Measurements from ENCODE around the gene PDGFB.

The PDGFB gene

DNA sequence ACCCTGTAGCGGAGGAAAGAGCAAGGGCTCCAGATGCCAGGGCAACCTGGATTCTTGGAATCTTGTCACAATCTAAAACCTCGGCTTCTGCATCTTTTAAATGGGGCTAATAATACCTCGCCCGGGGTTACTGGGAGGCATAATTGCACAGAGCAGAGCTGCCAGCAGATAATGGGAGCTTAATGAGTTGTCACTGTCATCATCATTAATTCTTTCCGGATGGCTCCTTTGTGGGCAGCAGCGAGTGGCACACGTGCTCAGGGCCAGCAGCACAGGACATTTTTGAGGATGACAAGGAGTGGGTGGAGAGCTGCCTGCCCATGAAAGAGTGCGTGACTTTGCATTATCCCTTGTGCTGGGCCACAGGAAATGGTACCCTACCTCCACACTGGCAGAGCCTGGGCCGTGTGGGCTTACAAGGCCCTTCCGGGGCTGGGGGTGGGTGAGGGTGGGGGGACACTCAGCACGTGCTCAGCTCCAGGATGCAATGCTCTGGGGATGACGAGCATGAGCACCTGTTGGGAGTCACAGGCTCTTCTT is 5.7 kb downstream of the PDGFB start:
- DNase-seq, result no peak

DNA sequence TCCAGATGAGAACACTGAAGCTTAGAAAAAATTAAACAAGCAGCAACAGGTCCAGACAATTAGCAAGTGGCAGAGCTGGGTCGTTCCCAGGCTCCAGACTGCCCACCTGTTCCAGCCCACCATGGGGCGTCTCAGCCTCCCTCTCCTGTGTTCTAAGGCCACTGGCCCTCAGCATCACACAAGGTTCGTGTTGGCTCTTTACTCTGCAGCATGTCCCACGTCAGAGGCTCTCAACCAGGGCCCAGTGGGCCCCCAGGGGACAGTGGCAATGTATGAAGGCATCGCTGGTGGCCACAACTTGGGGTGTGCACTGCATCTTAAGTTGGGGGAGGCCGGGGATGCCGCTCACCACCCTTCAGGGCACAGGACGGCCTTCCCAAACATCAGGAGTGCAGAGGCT is 6.2 kb downstream of the PDGFB start:
- no peak for DNase-seq

DNA sequence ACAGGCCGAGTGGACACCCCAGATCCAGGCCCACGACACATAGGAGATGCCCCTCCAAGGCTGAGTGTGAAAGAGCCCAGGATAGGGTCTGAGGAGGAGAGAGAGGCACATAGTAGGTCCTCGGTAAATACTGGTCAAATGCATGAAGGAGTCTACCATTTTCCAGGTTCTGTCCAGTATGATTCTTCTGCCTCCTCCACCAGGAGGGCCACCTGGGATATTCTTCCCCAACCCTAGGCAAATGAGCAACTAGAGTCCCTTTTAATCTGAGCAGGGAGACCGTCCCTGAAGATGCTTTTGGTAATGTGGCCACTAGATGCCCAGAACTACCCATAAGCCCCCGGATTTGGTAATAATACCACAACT is 6.7 kb downstream of the PDGFB start:
- no peak for DNase-seq

DNA sequence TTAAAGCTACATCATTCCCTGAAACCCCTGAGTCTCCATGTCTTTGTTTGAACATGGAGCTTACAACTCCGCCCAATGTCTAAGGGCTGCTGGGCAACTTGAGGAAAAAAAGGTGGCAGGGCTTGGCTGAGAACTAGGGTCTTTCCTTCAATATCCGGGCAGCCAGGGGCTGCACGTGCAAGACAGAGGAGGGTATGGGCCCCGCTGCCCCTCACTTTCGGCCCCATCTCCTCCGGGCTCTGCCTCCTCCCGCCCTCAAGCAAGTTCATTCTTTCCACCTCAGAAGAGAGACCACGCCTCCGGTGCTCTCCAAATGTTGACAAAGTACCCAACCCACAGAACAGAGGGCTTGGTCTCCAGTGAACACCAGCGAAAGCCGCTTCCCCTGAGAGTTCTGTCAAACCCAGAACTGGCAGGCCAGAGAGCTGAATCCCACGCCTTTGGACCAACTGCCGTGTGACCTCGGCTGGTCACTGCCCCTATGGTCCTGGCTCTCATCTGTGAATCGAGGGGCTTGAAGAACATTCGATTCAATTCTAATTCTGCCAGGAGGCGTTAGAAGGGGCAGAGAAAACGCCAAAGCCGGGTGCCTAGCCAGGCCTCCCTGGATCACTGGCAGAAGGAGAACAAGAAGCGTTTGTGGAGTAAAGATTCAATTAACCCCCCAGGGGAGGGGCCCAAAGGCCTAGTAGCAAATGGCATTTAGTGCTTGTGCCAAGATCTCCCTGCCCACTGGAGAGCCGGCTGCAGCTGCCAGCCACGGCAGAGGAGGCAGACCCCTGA is 7.3 kb downstream of the PDGFB start:
- no peak for DNase-seq

DNA sequence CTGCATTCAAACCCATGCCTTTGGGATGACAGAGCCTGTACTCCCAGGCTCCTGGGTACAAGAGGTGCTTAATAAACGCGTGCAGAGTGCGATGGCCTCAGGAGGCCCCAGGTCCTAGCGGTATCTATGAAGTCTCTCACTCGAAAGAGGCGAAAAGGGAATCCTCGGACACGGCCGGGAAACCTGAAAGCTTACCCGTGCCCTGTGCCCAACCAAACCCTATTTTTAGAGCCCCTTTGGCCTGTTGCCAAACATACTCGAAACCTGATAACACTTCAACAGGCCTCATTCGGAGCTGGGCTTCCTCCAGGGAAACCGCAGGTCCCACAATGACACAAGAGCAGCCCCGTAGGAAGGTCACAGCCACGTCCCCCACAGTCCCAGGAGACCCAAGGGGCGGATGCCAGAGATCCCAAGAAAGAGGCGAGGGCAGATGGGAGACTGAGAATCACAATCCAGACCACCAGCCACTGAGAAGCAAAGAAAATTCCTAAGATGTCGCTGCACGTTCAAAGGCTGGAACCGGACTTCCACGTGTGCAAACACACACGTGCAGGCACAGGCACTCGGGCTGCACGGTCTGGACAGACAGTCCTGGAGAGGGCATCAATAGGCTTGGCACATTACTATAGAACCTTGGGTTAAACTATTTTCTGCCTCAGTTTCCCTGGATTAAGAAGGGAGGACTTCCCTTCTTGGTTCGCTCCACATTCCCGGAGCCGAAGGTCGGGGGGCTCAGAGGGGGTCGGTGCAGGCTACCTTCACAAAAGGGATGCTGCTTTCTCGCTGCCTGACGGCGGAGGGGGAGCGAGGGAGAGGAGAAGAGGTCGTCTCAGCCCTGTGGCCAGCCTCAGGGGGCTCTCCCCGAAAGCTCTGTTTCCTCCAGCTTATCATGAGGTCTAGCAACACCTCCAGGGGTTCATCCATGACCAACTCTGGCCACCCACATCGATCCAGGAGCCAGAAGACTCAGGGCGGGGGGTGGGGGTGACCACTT is 8.2 kb downstream of the PDGFB start:
- no peak for DNase-seq

DNA sequence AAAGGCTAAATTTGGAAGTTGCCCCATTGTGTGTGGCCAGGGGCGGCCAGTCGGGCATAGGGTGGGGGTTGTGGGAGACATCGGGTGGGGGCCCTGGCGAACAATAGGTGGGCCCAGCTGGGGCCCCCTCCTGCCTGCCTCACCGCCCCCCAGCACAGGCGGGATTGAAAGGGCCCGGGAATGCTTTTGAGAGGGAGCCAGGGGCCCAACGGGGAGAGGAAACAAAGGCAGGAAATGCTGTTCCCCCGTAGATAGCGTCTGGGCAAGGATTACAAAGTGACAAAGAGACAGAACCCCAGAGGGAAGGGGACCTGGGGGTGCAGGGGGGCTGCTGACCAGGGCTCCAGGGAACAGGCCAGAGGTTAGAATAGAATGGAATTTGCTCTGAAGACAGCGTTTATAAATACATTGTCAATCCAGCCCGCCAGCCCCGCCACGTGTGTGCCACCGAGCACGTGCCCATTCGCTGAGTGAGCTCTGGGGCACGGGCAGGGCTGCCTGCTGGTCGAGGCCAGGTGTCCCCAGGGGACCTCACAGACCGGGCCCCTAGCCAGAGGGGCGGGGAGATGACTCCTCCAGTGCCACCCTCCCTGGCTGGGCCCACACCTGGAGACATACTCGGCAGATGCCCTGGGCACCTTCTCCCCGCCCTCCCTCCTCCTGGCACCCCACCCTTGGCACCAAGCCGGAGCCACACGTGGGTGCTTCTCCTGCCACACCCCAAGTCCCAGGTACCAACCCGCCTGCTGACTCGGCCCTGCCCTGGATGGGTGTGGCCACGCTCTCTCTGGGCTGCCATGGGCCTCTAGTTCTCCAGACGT is 9.7 kb downstream of the PDGFB start:
- no peak for DNase-seq

DNA sequence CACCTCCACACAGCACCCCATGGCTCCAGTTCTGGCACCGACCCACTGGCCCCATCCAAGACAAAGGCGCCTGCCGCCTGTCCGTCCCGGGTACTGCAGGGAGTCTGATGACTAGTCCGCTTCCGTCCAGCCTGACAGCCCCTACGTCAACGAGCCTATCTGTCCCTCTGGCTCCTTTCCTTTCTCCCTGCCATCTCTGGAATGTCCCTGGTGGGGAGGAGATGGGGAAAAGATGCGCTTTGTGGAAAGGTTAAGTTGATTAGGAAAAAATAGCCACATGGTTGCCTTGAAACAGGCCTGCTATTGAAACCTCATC is 10.4 kb downstream of the PDGFB start:
- no peak for DNase-seq

DNA sequence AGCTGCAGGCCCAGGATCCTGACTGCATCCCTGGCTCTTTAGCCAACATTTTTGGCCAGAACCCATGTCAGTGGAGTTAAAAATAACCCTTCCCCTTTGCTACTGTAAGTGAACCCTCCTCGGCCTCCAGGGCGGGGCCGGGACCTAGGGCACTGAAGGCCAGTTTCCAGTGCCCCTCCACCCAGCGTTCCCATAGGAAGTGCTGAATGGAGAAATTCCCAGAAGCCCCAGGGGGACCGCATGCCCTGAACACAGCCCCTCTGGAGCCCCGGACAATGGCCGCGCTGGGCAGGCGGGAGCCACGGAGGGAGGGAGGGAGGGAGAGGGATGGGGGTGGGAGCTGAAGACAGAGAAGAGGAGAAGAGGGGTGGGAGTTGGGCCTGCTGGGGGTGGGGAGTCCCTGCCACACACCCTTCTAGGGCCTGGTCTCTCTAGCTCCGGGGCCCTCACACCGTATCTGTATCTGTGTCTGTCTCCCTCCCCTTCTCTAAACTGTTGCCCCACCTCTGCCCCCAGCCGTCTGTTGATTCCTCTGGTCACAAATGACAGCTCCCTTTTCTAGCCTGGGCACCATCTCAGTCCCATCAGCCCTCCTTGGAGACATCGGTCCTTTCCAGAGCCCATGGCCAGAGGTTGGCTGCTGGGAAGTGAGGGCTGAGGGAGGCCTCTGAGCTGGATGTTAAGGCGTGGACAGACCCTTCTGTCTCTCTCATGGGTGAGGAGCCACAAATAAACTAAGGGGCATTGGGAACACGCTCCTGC is 10.9 kb downstream of the PDGFB start:
- no peak for DNase-seq

DNA sequence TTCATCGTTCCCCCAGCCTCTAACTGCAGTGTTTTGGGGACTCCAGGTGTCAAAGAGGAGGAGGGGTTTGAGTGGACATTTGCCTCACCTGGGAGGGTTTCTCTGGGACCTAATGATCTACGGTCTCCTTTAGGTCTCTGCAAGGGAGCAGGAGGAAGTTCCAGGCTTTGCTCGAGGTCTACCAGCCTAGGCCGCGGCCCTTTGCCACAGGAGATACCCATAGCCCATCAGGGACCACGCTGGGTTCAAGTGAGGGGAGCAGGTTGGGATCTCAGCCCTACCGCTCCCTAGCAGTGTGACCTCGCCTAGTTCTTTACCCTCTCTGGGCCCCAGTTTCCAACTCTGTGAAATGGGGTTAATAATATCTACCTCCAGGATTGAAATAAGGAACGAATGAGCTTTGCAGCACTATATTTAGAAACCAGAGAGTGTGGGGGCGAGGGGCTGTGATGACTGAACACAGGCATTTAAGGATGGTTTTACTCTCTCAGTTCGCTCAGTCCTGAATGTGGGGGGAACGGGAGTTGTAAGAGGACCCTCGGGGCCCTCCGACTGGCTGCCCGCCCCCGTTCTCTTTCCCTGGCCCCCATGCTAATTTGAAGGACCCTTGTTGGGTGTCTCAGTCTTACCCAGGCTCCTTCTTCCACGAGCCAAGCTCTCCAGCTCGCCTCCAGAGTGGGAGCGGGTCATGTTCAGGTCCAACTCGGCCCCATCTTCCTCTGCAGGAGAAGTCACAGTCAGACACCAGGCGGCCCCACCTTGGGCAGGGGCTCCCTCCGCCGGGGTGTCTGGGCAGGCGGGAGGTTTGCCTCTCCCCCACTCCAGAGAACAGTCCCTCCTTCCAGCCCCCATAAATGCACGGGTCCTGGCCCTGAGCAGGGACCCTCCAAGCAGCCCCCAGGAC is 11.7 kb downstream of the PDGFB start:
- no peak for DNase-seq

DNA sequence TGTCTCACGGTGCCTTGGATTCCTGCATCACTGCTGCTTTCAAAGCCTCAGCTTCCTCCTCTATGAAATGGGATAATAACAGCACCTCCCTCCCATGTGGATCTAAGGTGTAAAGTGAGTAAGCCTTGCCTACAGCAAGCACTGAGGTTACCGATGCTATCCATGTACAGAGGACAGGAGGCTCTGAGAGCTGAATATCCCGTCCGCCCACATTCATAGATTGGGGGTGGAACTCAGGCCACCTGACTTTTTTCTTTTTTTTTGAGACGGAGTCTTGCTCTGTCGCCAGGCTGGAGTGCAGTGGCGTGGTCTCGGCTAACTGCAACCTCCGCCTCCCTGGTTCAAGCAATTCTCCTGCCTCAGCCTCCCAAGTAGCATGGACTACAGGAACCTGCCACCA is 12.5 kb downstream of the PDGFB start:
- no peak for DNase-seq

DNA sequence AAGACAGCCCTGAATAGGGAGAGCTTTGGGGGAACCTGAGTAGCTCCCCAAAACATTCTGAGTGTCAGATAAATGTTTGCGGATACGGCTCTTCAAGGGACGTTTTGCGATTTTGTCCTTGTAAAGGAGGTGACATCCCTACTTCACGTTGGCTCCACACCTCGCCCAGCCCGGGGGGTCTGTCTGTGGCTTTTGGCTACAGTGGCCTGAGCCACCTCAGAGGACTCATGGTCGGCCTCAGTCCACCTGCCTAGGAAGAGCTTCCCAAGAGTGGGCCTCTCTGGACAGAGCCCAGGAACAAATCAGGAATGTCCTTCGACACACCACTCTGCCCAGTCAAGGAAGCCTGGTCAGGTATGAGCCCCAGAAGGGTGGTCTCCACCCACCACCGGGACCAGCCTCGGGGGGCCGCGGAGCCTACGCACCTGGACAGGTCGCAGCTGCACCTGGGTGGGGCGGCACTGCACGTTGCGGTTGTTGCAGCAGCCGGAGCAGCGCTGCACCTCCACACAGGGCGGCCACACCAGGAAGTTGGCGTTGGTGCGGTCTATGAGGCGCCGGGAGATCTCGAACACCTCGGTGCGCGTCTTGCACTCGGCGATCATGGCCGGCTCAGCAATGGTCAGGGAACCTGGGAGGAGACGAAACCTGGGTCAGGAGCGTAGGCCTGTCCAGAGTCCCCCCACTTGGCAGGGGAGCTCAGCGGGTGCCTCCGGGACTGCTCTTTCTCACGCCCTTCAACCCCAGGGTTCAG is 13.4 kb downstream of the PDGFB start:
- no peak for DNase-seq

DNA sequence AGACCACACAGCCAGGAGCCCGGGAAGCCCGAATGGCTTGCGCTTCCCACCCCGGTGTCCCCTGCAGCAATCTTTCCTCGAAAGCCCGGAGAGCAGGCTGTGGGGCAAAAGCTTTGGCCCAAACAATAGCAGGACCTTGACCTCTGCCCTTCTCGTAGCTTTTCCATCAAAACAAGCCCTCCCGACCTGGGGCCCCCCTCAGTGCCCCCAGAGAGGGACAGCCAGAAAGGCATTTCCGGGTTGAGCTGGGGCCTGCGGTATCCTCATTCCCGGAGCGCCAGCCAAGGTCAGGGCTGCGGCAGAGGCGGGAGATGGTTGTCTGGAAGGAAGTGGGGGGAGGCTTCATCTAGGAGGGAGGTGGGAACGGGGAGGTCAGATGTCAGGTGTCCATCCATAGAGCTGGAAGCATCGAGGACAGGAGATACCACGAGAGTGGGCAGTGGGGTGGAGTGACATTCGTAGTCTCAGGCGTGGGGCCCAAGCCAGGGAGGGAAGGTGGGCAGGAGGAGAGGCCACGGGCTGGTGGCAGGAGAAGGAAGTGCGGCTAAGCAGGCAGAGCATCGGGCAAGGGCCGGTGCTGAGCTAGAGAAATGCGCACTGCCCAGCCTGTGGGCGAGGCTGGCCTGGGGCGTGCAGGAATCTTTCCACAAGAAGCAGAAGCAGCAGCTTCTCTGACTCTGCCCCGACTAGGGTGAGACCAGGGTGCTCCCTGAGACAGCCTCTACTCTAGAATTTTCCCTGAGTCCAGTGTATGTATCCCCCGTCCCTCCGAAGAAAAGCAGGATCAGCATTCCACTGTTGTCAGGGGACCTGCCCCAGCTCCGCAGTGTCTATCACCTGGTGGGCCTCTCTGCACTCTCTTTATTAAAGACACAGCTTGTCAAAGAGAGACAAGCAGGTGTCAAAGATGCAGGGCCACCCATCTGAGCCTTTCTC is 14.3 kb downstream of the PDGFB start:
- DNase-seq, result no peak

DNA sequence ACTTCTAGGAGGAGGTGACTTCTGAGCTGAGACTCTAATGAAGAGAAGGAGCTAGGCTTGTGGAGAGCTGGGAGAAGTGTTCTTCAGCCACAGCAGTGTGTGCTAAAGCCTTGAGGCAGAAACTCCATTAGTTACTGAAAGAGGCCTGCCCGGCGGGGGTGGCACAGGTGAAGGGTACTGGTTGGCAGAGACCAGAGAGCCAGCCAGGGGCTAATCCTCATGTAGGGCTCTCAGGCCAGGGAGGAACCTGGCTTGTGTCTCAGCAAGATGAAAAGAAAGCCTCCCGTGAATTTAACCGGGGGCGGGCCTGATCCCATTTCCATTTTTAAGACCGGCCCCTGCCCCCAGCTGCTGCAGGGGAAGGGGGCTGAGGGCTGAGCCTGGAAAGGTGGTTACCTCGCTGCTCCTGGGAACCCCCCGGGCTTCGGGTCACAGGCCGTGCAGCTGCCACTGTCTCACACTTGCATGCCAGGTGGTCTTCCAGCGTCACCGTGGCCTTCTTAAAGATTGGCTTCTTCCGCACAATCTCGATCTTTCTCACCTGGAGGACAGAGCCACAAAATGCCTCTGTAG is 15.0 kb downstream of the PDGFB start:
- no peak for DNase-seq

DNA sequence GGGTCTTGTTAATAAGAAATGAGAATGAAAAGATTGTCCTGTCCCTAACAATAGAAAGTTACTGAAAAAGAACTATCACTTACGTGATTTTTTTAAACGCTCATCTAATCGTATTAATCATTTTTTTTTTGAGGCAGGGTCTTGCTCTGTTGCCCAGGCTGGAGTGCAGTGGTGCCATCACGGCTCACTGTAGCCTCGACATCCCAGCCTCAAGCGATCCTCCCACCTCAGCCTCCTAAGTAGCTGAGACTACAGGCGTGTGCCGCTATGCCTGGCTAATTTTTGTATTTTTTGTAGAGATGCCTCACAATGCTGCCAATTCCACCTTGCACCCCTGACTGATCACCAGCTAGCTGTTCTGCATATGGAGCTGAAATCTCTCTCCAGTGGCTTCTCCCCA is 15.7 kb downstream of the PDGFB start:
- DNase-seq, result no peak

DNA sequence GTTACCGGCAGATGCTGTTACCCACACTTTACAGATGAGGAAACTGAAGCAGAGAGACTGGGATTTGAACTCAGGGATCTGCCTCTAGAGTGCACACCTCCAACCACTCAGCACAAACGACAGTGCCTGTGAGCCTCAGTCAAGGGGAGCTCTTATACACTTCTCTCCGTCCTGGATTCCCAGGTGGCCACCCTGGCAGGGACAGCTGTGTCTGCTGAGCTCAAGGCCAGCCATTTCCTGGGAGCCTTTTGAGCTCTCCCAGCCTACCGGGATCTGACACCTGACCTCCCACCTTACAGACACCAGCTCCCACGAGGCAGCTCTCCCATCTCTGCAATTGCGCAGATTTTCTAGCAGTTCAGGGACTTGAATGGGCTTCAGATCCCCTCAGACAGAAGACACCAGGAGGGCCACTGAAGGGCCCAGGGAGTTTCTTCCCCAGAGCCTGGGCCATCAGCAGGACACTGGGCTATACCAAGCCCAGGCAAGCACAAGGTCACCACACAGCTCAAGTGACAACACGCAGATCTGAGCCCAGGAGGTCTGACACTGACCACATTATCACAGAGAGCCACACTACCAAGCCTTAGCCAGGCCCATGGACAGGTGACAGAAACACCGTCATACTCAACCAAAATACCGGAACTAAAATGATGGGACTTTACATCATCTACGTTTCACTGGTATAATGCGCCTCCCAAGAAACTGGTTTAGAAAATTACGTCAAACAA is 17.1 kb downstream of the PDGFB start:
- DNase-seq, result no peak

DNA sequence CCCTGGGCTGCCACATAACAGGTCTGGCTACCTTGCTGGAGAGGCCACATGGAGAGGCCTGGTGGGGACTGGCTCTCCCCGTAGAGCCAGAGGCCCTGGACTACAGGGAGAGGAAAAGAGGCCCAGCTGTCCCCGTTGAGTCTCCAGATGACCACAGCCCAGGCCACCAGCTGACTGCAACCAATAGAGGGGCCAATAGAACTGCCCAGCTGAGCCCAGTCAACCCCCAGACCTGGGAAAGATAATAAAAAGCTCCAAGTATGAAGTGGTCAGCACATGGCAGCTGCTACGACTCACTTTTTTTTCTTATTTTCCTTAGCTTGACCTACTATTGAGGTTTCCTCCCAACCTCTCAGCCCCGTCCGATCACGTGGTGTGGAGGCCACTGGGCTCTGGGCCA is 18.4 kb downstream of the PDGFB start:
- no peak for DNase-seq

DNA sequence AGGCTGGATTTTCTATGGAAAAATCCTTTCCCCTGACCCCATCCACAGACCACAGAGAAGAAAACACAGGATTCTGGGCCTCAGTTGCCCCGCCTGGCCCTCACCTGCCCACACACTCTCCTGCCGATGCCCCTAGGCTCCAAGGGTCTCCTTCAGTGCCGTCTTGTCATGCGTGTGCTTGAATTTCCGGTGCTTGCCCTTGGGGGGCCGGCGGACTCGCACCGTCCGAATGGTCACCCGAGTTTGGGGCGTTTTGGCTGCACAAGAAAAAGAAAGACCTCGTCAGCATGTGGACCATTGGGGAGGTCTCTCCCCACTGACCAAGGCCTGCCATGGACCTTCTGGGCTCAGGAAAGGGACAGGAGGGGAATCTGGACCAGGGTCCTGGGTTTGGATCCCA is 19.2 kb downstream of the PDGFB start:
- DNase-seq, result no peak

DNA sequence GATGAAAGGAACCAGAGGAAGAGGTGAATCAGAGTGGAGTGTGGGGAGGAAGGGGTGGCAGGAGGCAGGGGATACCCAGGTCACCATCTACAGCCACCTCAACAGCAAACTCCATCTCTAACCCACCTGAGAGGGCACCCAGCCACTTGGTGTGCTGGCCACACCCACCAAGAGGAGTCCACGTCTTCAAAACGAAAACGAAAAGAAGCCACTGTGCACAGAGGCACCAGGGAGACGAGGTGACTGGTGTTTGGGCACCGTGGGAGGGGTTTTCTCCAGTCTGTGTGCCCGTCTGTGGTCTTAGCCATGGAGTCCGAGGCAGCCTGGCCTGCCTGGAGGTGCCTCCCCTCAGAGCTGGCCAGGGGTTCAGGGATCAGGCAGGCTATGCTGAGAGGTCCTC is 20.2 kb downstream of the PDGFB start:
- DNase-seq, result no peak
